WTC11 (cell line): ENCODE results near the gene INPP4B. TPM values are rescaled to one million over a fixed set of nuclear protein-coding genes. Genes with fewer than 3 reads are reported as not detected.

ENCODE experiments used
- ATAC-seq: fragments of 200-7000 bp; cut with Tn5 transposase; 2 replicates; pipeline ENCODE4 v1.10.0; 2021; ENCODE audit warnings: mild to moderate bottlenecking, moderate library complexity
- CTCF ChIA-PET: fragments of 300-600 bp; sonication (Branson Sonifier 250); formaldehyde crosslinking; loops from one replicate; lab custom pipeline; 2021; ENCODE audit warnings: antibody characterized with exemption; lab: Charles Lee
- POLR2A ChIA-PET: fragments of 350-600 bp; sonication (Branson Sonifier 250); formaldehyde crosslinking; loops from one replicate; lab custom pipeline; 2021; ENCODE audit warnings: antibody characterized with exemption; lab: Charles Lee
- DNase-seq: peaks from one replicate; pipeline ENCODE4 v3.0.0; 2021; ENCODE audit warnings: low spot score
- H3K27ac Mint-ChIP-seq: 2 replicates; pipeline ENCODE4 v1.8.0; 2021; ENCODE audit warnings: mixed read lengths
- H3K27me3 Mint-ChIP-seq: 2 replicates; pipeline ENCODE4 v1.8.0; 2021; ENCODE audit warnings: low read depth, mild to moderate bottlenecking, moderate library complexity, mixed read lengths
- H3K36me3 Mint-ChIP-seq: 2 replicates; pipeline ENCODE4 v1.8.0; 2021; ENCODE audit warnings: mixed read lengths
- H3K4me1 Mint-ChIP-seq: 2 replicates; pipeline ENCODE4 v1.8.0; 2022; ENCODE audit warnings: mixed read lengths
- H3K4me3 Mint-ChIP-seq: 2 replicates; pipeline ENCODE4 v1.8.0; 2021; ENCODE audit warnings: mild to moderate bottlenecking, moderate library complexity, mixed read lengths
- H3K9me3 Mint-ChIP-seq: 2 replicates; pipeline ENCODE4 v1.8.0; 2021; ENCODE audit warnings: mixed read lengths
- CREM ChIP-seq: sonication (generic); formaldehyde crosslinking; IDR thresholded peaks from 2 replicates; pipeline ENCODE4 v1.8.1; 2022; ENCODE audit warnings: mild to moderate bottlenecking, missing genetic modification reagents, moderate library complexity
- ETV6 ChIP-seq: sonication (generic); formaldehyde crosslinking; IDR thresholded peaks from 2 replicates; pipeline ENCODE4 v1.8.1; 2022; ENCODE audit warnings: mild to moderate bottlenecking, missing genetic modification reagents
- JAZF1 ChIP-seq: fragments of 250-450 bp; sonication (Bioruptor Pico); IDR thresholded peaks from 2 replicates; pipeline ENCODE4 v1.9.0; 2021; ENCODE audit warnings: moderate library complexity, mild to moderate bottlenecking, inconsistent platforms
- KAT7 ChIP-seq: sonication (generic); formaldehyde crosslinking; IDR thresholded peaks from 2 replicates; pipeline ENCODE4 v1.8.1; 2023; ENCODE audit warnings: missing genetic modification reagents, mild to moderate bottlenecking, borderline replicate concordance
- NFATC4 ChIP-seq: fragments of 250-450 bp; sonication (Bioruptor Pico); IDR thresholded peaks from 2 replicates; pipeline ENCODE4 v1.9.0; 2021; ENCODE audit warnings: mild to moderate bottlenecking
- NFE2L1 ChIP-seq: sonication (generic); formaldehyde crosslinking; IDR thresholded peaks from 2 replicates; pipeline ENCODE4 v1.8.1; 2023; ENCODE audit warnings: missing genetic modification reagents
- NR1H2 ChIP-seq: sonication (generic); formaldehyde crosslinking; IDR thresholded peaks from 2 replicates; pipeline ENCODE4 v1.9.0; 2021; ENCODE audit warnings: mild to moderate bottlenecking, moderate library complexity, missing genetic modification reagents
- SMAD4 ChIP-seq: sonication (generic); formaldehyde crosslinking; IDR thresholded peaks from 2 replicates; pipeline ENCODE4 v1.8.0; 2022; ENCODE audit warnings: mild to moderate bottlenecking, missing genetic modification reagents
- SP1 ChIP-seq: sonication (generic); formaldehyde crosslinking; conservative IDR thresholded peaks from 2 replicates; pipeline ENCODE4 v1.8.1; 2022; ENCODE audit warnings: missing genetic modification reagents
- TCF7 ChIP-seq: sonication (generic); formaldehyde crosslinking; IDR thresholded peaks from 2 replicates; pipeline ENCODE4 v1.8.0; 2022; ENCODE audit warnings: mild to moderate bottlenecking, low read depth, missing genetic modification reagents, moderate library complexity
- TEAD4 ChIP-seq: sonication (generic); formaldehyde crosslinking; IDR thresholded peaks from 2 replicates; pipeline ENCODE4 v1.8.0; 2022; ENCODE audit warnings: mild to moderate bottlenecking, missing genetic modification reagents
- ZNF121 ChIP-seq: sonication (generic); formaldehyde crosslinking; IDR thresholded peaks from 2 replicates; pipeline ENCODE4 v1.8.0; 2023; ENCODE audit warnings: missing genetic modification reagents
- ZNF138 ChIP-seq: sonication (generic); formaldehyde crosslinking; conservative IDR thresholded peaks from 2 replicates; pipeline ENCODE4 v1.8.1; 2022; ENCODE audit warnings: mild to moderate bottlenecking, moderate library complexity, missing genetic modification reagents
- ZNF671 ChIP-seq: fragments of 250-450 bp; sonication (Bioruptor Pico); IDR thresholded peaks from 2 replicates; pipeline ENCODE4 v1.8.0; 2021; ENCODE audit warnings: mild to moderate bottlenecking
- total RNA-seq: library from RNA; stranded (reverse); gene quantifications from 3 replicates; pipeline ENCODE4 v1.2.3, GENCODE V29; 2021
- TF ChIP-seq, protein P1 (sequence below): sonication (generic); formaldehyde crosslinking; IDR thresholded peaks from 2 replicates; pipeline ENCODE4 v1.8.1; 2022; ENCODE audit warnings: low read depth, missing genetic modification reagents, borderline replicate concordance
- TF ChIP-seq, protein P2 (sequence below): sonication (generic); formaldehyde crosslinking; IDR thresholded peaks from 2 replicates; pipeline ENCODE4 v1.8.1; 2022; ENCODE audit warnings: missing genetic modification reagents, borderline replicate concordance
- TF ChIP-seq, protein P3 (sequence below): sonication (generic); formaldehyde crosslinking; conservative IDR thresholded peaks from 2 replicates; pipeline ENCODE4 v1.8.1; 2022; ENCODE audit warnings: mild to moderate bottlenecking, missing genetic modification reagents
- TF ChIP-seq, protein P4 (sequence below): sonication (generic); formaldehyde crosslinking; IDR thresholded peaks from 2 replicates; pipeline ENCODE4 v1.8.1; 2023; ENCODE audit warnings: mild to moderate bottlenecking, moderate library complexity, missing genetic modification reagents
- TF ChIP-seq, protein P5 (sequence below): sonication (generic); formaldehyde crosslinking; conservative IDR thresholded peaks from 2 replicates; pipeline ENCODE4 v1.8.1; 2023; ENCODE audit warnings: mild to moderate bottlenecking, low read depth, missing genetic modification reagents, moderate library complexity

Gene INPP4B
- total RNA-seq, 1 experiment from 2014 or later = 0.92 TPM

DNA sequence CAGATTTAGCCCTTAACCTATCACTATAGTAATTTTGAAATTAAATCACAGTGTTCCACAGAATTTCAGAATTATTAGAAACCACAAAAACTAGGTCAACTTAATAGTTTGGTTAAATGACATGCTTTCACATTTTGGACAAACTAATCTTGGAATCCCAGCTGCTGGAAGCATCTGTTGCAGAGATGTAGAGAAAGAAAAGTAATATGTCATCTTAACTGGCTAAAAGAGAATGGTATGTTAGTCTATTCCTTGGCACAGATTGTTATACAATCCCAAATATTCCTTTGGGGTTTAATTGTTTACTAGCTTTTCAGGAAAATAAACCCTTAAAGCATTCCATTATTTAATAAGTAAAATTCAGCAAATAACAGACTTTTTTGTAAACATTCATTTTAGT, 689.8 kb downstream of the INPP4B start (continued):
- TF ChIP-seq, protein P1, sequence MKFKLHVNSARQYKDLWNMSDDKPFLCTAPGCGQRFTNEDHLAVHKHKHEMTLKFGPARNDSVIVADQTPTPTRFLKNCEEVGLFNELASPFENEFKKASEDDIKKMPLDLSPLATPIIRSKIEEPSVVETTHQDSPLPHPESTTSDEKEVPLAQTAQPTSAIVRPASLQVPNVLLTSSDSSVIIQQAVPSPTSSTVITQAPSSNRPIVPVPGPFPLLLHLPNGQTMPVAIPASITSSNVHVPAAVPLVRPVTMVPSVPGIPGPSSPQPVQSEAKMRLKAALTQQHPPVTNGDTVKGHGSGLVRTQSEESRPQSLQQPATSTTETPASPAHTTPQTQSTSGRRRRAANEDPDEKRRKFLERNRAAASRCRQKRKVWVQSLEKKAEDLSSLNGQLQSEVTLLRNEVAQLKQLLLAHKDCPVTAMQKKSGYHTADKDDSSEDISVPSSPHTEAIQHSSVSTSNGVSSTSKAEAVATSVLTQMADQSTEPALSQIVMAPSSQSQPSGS (CRISPR knock-in tag) = no peak

DNA sequence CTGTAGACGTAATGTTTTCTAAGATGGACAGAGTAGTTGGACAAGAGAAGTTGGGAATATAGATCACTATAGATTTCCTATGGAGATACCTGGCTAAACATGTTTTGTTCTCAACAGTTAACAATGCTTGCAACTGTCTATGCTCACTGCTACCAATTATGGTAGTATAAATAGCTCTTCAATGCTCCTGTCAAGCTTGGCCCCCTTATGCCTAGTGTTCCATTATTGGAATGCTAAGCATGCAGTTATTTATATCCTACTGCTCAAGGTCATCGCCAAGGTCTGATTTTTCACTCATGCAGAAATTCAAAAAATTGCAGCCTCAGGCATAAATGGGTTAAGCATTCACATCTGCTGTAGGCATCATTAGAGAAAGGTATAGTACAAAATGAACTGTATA, 690.8 kb downstream of the INPP4B start:
- Mint-ChIP-seq H3K4me1 (peaks cover 4% of the 10 kb centered on the region; the same call in 1 of the 2 replicates), H3K27ac (no peak overlapping the region), H3K9me3 (no peaks in the 10 kb centered on the region), H3K27me3 (no peaks in the 10 kb centered on the region), H3K36me3 (no peaks in the 10 kb centered on the region), H3K4me3 (no peak overlapping the region)
- TF ChIP-seq CREM (no peak), ZNF138 (no peak), KAT7 (no peak), TCF7 (CRISPR knock-in tag) (no peak)
- TF ChIP-seq, protein P2, sequence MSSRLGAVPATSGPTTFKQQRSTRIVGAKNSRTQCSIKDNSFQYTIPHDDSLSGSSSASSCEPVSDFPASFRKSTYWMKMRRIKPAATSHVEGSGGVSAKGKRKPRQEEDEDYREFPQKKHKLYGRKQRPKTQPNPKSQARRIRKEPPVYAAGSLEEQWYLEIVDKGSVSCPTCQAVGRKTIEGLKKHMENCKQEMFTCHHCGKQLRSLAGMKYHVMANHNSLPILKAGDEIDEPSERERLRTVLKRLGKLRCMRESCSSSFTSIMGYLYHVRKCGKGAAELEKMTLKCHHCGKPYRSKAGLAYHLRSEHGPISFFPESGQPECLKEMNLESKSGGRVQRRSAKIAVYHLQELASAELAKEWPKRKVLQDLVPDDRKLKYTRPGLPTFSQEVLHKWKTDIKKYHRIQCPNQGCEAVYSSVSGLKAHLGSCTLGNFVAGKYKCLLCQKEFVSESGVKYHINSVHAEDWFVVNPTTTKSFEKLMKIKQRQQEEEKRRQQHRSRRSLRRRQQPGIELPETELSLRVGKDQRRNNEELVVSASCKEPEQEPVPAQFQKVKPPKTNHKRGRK (CRISPR knock-in tag) = no peak
- ATAC-seq = no peak
- ChIA-PET POLR2A (no interaction called here), CTCF (no interaction called here)
- DNase-seq = no peak

DNA sequence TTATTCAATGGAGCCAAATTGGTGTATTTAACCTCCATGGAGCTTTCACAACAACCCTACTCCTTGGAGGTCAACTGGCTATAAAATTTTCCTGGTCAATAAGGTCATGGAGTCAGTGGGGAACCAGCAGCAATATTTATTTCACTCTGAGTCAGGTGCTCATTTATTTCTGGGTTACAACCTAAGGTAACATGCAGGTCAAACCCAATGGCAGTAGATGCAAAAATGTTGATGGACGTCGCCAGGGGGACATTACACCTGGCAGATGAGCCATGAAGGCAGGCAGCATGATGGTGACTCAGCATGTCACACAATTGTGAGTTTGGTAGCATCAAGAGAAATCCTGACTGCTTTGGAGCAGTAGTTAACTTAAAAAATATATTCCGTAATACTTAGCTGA, 695.6 kb downstream of the INPP4B start:
- CTCF ChIA-PET = no interaction called here
- H3K27ac Mint-ChIP-seq = no peak overlapping the region
- no peak for ATAC-seq
- no peak for TF ChIP-seq SMAD4 (CRISPR knock-in tag)
- no peak for TF ChIP-seq NFE2L1 (CRISPR knock-in tag)
- TF ChIP-seq TEAD4 (CRISPR knock-in tag) = no peak
- no peak for TF ChIP-seq ZNF121 (CRISPR knock-in tag)
- no peak for TF ChIP-seq ETV6
- no peak for TF ChIP-seq SP1 (CRISPR knock-in tag)
- TF ChIP-seq, protein P3, sequence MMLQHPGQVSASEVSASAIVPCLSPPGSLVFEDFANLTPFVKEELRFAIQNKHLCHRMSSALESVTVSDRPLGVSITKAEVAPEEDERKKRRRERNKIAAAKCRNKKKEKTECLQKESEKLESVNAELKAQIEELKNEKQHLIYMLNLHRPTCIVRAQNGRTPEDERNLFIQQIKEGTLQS = no peak
- no peak for TF ChIP-seq NFATC4 (CRISPR knock-in tag)
- TF ChIP-seq, protein P4, sequence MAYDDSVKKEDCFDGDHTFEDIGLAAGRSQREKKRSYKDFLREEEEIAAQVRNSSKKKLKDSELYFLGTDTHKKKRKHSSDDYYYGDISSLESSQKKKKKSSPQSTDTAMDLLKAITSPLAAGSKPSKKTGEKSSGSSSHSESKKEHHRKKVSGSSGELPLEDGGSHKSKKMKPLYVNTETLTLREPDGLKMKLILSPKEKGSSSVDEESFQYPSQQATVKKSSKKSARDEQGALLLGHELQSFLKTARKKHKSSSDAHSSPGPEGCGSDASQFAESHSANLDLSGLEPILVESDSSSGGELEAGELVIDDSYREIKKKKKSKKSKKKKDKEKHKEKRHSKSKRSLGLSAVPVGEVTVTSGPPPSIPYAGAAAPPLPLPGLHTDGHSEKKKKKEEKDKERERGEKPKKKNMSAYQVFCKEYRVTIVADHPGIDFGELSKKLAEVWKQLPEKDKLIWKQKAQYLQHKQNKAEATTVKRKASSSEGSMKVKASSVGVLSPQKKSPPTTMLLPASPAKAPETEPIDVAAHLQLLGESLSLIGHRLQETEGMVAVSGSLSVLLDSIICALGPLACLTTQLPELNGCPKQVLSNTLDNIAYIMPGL (CRISPR knock-in tag) = no peak
- no peak for TF ChIP-seq ZNF671 (CRISPR knock-in tag)
- TF ChIP-seq, protein P5, sequence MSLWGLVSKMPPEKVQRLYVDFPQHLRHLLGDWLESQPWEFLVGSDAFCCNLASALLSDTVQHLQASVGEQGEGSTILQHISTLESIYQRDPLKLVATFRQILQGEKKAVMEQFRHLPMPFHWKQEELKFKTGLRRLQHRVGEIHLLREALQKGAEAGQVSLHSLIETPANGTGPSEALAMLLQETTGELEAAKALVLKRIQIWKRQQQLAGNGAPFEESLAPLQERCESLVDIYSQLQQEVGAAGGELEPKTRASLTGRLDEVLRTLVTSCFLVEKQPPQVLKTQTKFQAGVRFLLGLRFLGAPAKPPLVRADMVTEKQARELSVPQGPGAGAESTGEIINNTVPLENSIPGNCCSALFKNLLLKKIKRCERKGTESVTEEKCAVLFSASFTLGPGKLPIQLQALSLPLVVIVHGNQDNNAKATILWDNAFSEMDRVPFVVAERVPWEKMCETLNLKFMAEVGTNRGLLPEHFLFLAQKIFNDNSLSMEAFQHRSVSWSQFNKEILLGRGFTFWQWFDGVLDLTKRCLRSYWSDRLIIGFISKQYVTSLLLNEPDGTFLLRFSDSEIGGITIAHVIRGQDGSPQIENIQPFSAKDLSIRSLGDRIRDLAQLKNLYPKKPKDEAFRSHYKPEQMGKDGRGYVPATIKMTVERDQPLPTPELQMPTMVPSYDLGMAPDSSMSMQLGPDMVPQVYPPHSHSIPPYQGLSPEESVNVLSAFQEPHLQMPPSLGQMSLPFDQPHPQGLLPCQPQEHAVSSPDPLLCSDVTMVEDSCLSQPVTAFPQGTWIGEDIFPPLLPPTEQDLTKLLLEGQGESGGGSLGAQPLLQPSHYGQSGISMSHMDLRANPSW (CRISPR knock-in tag) = no peak
- TF ChIP-seq NR1H2 (CRISPR knock-in tag) = no peak
- no peak for TF ChIP-seq ZNF138
- no peak for TF ChIP-seq JAZF1
- TF ChIP-seq, all 79 proteins: peak for 0
- no peak overlapping the region for H3K4me3 Mint-ChIP-seq
- no peaks in the 10 kb centered on the region for H3K36me3 Mint-ChIP-seq
- H3K27me3 Mint-ChIP-seq = no peaks in the 10 kb centered on the region
- H3K9me3 Mint-ChIP-seq = no peaks in the 10 kb centered on the region
- H3K4me1 Mint-ChIP-seq = 0 out of 2 replicates have a peak, but pooled peaks cover 3% of the 10 kb centered on the region
- POLR2A ChIA-PET = no interaction called here
- no peak for DNase-seq
